Spleen (tissue), 7 donors: ENCODE data around the gene PARD3B.

Experiments used
- CTCF ChIP-seq, 11 experiments: fragments of 200-600 bp in 7 of 11; fragments of 450-650 bp in 4 of 11; sonication (generic) in 4 of 11; IDR thresholded peaks in 8 of 11; conservative IDR thresholded peaks in 3 of 11; 1 replicate in 7 of 11; 2 replicates in 4 of 11; pipeline versions ENCODE4 v1.4.0 to v1.8.0; 2016 to 2021; ENCODE audit warnings: antibody characterized with exemption in 11 of 11, inconsistent platforms in 4 of 11, mild to moderate bottlenecking in 1 of 11
- POLR2A ChIP-seq, 3 donors: fragments of 450-650 bp; IDR thresholded peaks; one replicate each; pipeline ENCODE4 v1.5.1; 2017; ENCODE audit warnings: antibody characterized with exemption in 3 of 3, mild to moderate bottlenecking in 1 of 3
- donor health status: DM: no; HTN: no; CAD: no; lungs with moderate emphysema.
- donor health status: DM: no; HTN: no; CAD: no.
- donor health status: DM: no; HTN: no; CAD: no.

- no peak for TF ChIP-seq CTCF (IDR thresholded peaks at IDR 0.05 in 8 of 11, conservative IDR thresholded peaks at IDR 0.05 in 3 of 11)
- no peak for TF ChIP-seq POLR2A (IDR thresholded peaks at IDR 0.05)
Measured at GRCh38 chr2:205297368-205297767, 752.1 kb downstream of the PARD3B start.
